Pancreas (tissue), 10 donors: ENCODE measurements around the gene PITX1. TPM values are rescaled to one million over a fixed set of nuclear protein-coding genes. Genes with fewer than 3 reads are reported as not detected.

Experiments
- ATAC-seq, 4 donors: fragments of 200-7000 bp; cut with Tn5 transposase; one replicate each; pipeline versions ENCODE4 v1.8.0 to v1.9.1; 2020; ENCODE audit warnings: mild to moderate bottlenecking in 4 of 4, moderate library complexity in 4 of 4
- DNase-seq, 6 donors: peaks; one replicate each; pipeline ENCODE4 v3.0.0-alpha.2; 2020
- FAIRE-seq: peaks from 2 replicates; lab custom pipeline; 2012; peaks lifted over from hg19 to GRCh38; lab: Jason Lieb, UNC
- H3K27ac ChIP-seq, 4 donors: fragments of 200-600 bp; sonication (generic); 1 replicate in 3 of 4; 2 replicates in 1 of 4; pipeline versions ENCODE4 v1.5.0 to v1.8.0; 2020
- H3K27me3 ChIP-seq, 4 donors: fragments of 200-600 bp; one replicate each; pipeline ENCODE4 v1.8.0; 2021
- H3K36me3 ChIP-seq, 3 donors: fragments of 200-600 bp; sonication (generic) in 1 of 3; one replicate each; pipeline versions ENCODE4 v1.5.0 to v1.8.0; 2020 to 2021
- H3K4me1 ChIP-seq, 3 donors: fragments of 200-600 bp; one replicate each; pipeline ENCODE4 v1.8.0; 2021
- H3K4me3 ChIP-seq, 4 donors: fragments of 200-600 bp; sonication (generic) in 2 of 4; one replicate each; pipeline versions ENCODE4 v1.5.0 to v1.8.0; 2020 to 2021
- H3K9me3 ChIP-seq, 4 donors: fragments of 200-600 bp; one replicate each; pipeline ENCODE4 v1.8.0; 2021
- WGBS, 2 donors: extraction: QIAGEN DNeasy Blood & Tissue Kit; methylation state at CpG; one replicate each; pipeline ENCODE4 v1.1.7; 2013; 5-methylcytosine and 5-hydroxymethylcytosine counted together
- intact Hi-C, 3 donors: fragments of 100-400 bp; cut with DNase I; formaldehyde crosslinking; loops; one replicate each; pipeline versions ENCODE4 v1.11.1 to v1.14.2; 2022
- polyA plus RNA-seq, 2 donors: library from polyadenylated mRNA; stranded (reverse); fragments of 200-250 nt; gene quantifications; one replicate each; pipeline ENCODE4 v1.2.3, GENCODE V29; 2013
- total RNA-seq, 6 donors: library from RNA; stranded (reverse); fragmentation: NEBNext Ultra II Directional in 4 of 6; extraction: Animal tissue kit (Norgen Biotek cat#: 25700) in 4 of 6; gene quantifications; one replicate each; pipeline versions ENCODE4 v1.2.1 to v1.2.4, GENCODE V29; 2021 to 2023
- TF ChIP-seq, protein P1 (sequence below), 4 donors: fragments of 200-600 bp; sonication (generic) in 3 of 4; IDR thresholded peaks; one replicate each; pipeline versions ENCODE4 v1.5.0 to v1.8.0; 2021; ENCODE audit warnings: antibody characterized with exemption in 4 of 4
- donor health status: healthy with polysubstance abuse.
- donor health status: DM: no; HTN: no; CAD: no; lungs with moderate emphysema.
- donor health status: DM: no; HTN: no; CAD: no.
- donor health status: control.
- donor health status: control.
- donor health status: Bipolar disorder and iron deficiency.
- donor health status: DM: yes; HTN: yes; CAD: no.
- donor health status: DM: no; HTN: no; CAD: no.
- donor health status: DM: no; HTN: no; CAD: no.
- donor health status: DM: yes; HTN: yes; CAD: no.

Gene PITX1
- total and polyA plus RNA-seq, 8 donors = 0.12 to 0.28 (median 0.17) TPM; not detected in 4

DNA sequence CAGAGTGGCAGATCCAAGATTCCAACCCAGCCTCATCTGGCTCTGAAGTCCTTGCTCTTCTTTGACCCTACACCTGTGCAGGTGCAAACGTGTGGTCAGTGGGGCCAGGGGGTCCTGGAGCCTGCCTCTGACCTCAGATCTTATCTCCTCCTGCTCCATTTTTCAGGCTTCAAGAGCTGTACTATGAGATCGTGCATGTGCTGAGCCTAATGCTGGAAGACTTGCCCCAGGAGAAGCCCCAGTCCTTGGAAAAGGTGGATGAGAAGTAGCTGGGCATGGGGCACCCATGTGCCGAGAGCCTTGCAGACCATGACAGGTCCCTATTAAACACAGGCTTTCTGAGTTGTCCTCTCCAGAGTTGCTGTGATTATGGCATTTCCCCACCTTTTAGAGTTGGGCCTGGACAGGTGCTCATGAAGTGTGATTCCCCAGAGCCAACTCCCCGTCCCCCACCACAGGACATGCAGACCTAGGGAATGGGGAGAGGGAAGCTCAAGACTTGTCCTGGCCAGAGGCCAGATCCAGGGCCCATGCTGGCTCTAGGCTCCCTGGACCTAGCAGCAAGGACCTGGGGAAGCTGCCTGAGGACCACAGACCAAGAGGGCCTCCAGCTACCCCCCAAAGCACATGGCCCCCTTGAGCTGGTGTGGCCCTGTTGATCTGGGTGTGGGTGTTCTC, 22.5 kb downstream of the PITX1 start:
- DNase-seq (peak in 2 of 6 donors; percentile 8 to 12), FAIRE-seq (no peak), ATAC-seq (no peak)
- Histone ChIP-seq H3K4me3 (no peak overlapping the region), H3K9me3 (no peaks in the 10 kb centered on the region), H3K27me3 (no peaks in the 10 kb centered on the region), H3K36me3 (no peaks in the 10 kb centered on the region), H3K4me1 (peaks cover 7 to 10% (median 7%) of the 10 kb centered on the region in 3 donors), H3K27ac (no peak overlapping the region)
- 93 to 96% methylated on average over 4 of the region's 4 CpGs for WGBS, 2 donors
- intact Hi-C loops = no loop called here
- TF ChIP-seq, protein P1, sequence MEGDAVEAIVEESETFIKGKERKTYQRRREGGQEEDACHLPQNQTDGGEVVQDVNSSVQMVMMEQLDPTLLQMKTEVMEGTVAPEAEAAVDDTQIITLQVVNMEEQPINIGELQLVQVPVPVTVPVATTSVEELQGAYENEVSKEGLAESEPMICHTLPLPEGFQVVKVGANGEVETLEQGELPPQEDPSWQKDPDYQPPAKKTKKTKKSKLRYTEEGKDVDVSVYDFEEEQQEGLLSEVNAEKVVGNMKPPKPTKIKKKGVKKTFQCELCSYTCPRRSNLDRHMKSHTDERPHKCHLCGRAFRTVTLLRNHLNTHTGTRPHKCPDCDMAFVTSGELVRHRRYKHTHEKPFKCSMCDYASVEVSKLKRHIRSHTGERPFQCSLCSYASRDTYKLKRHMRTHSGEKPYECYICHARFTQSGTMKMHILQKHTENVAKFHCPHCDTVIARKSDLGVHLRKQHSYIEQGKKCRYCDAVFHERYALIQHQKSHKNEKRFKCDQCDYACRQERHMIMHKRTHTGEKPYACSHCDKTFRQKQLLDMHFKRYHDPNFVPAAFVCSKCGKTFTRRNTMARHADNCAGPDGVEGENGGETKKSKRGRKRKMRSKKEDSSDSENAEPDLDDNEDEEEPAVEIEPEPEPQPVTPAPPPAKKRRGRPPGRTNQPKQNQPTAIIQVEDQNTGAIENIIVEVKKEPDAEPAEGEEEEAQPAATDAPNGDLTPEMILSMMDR (IDR thresholded peaks at IDR 0.05) = no peak

DNA sequence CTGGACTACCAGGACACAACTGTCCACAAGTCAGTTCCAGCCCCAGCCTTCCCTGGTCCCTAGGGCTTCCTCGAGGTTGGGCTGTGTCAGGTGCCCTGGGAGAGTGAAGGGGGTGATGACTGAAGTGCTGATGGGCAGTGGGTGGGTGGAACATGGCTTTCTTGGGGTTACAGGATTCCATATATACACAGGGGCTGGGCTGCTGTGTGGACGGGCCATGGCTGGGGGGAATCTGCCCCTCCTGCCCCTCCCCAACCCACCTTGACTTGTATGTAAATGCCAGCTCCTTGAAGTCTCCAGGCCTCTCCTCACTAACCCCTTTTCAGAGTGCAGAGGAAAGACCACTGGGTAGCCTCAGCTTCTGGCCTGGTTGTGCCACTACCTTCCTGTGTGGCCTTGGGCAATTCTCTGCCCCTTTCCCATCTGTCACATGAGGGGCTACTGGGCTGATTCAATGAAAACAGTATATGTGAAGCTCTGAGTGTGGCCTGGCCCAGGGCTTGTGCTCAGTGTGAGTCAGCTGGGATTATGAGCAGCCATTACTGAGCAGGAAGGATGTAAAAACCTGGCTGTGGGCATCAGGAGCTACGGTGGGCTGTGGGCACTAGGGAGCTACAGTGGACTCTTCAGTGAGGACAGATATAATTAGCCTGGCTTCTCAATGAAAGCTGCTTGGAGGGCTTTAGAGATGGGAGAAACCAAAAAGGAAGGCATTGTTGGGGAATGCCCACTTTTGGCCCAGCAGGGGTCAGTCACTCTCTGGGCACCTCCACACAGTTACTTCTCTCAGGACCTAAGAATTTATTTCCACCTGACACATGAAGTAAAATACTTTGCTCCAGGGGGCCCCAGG, 23.3 kb downstream of the PITX1 start:
- no peaks in the 10 kb centered on the region for H3K27me3 ChIP-seq
- no peaks in the 10 kb centered on the region for H3K9me3 ChIP-seq
- DNase-seq (peak in 1 of 6 donors; percentile 29), FAIRE-seq (no peak), ATAC-seq (no peak)
- 86 to 91% methylated on average over 3 of the region's 3 CpGs for WGBS, 2 donors
- TF ChIP-seq, protein P1 (IDR thresholded peaks at IDR 0.05) = no peak
- peaks cover 7 to 10% (median 7%) of the 10 kb centered on the region in 3 donors for H3K4me1 ChIP-seq
- intact Hi-C loops = no loop called here
- no peak overlapping the region for H3K4me3 ChIP-seq
- no peaks in the 10 kb centered on the region for H3K36me3 ChIP-seq
- no peak overlapping the region for H3K27ac ChIP-seq

DNA sequence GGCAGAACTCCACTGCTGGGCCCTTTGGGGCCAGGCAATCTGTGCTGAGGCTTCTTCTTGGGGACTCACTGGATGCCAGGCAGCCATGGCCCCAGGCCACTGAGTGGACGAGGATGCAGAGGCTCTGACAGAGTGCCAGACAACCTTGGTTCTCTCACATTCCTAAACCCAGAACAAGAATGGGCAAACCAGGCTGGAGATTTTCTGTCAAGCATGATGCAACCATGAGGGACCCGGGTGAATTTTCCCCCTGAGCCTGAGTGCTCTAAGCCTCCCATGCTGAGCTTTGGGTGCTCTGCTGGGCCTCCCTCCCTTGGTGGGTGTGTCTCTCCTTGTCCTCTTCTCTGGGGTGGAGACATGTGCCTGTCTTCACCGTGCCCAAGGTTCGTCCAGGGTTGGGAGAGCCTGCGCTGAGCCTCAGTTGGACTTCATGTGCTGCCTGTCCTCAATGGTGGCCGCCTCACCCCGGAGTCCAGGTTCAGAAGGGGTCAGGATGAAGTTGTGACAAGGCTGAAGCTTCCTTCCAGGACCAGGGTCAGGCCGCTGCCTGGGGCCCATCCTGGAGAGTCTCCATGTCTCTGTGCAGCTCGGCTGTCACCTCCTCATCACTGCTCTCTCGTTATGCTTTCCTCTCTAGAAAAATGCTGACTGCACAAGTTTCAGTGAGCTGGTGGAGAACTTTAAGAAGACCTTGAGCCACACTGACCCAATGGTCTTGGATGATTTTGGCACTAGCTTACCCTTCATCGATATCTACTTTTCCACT, 24.1 kb downstream of the PITX1 start:
- Histone ChIP-seq H3K27me3 (no peaks in the 10 kb centered on the region), H3K4me1 (peaks cover 6 to 7% (median 7%) of the 10 kb centered on the region in 3 donors), H3K9me3 (no peaks in the 10 kb centered on the region), H3K27ac (no peak overlapping the region), H3K36me3 (no peaks in the 10 kb centered on the region), H3K4me3 (no peak overlapping the region)
- no peak for ATAC-seq
- 91 to 95% methylated on average over 11 of the region's 11 CpGs for WGBS, 2 donors
- no peak for FAIRE-seq
- intact Hi-C loops = no loop called here
- peak in 1 of 6 donors; percentile 44 for DNase-seq
- TF ChIP-seq, protein P1 (IDR thresholded peaks at IDR 0.05) = no peak

DNA sequence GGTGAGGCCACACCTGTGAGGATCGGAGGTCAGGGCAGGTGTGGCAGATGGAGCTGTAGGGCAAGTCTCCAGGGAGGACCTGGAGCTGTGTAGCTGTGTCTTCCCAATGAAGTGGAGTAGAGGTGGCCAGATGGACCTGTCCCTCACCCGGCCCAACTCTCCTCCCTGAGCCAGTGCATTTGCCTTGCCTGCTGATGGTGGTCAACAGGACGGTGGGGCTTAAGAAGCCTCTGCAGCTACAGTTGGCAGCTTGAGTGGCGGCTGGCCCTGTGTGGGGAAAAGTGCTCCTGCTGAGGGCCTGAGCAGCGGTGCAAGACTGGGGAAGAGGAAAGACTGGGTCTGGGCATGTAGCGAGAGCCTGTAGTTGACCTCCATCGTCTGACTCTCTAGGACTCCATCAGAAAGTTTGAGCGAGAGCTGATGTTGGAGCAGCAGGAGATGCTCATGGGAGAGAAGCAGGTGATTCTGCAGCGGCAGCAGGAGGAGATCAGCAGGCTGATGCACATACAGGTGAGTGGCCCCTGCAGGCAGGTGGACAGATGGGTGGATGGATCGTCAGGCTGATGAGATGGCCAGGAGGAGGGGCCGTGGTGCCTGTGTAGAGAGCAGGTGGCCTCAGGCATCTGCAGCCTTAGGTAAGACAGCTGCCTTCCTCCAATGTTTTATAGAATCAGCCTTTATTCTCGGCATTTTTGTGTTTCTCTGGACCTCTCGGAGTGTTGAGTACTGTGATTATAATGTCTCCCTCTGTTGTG, 24.9 kb downstream of the PITX1 start:
- peak in 1 of 6 donors; percentile 31 for DNase-seq
- WGBS, 2 donors = 83% methylated on average over 13 of the region's 13 CpGs
- no peak for FAIRE-seq
- Histone ChIP-seq H3K36me3 (no peaks in the 10 kb centered on the region), H3K4me3 (no peak overlapping the region), H3K27me3 (no peaks in the 10 kb centered on the region), H3K4me1 (no peaks in the 10 kb centered on the region), H3K9me3 (no peaks in the 10 kb centered on the region), H3K27ac (no peak overlapping the region)
- no peak for ATAC-seq
- intact Hi-C loops = no loop called here
- TF ChIP-seq, protein P1 (IDR thresholded peaks at IDR 0.05) = no peak
